Measurements from ENCODE around the gene FARSA. TPM values are rescaled to one million over a fixed set of nuclear protein-coding genes. Genes with fewer than 3 reads are reported as not detected.

Gene FARSA
- total RNA-seq, 1 donor = 47.8 TPM

DNA sequence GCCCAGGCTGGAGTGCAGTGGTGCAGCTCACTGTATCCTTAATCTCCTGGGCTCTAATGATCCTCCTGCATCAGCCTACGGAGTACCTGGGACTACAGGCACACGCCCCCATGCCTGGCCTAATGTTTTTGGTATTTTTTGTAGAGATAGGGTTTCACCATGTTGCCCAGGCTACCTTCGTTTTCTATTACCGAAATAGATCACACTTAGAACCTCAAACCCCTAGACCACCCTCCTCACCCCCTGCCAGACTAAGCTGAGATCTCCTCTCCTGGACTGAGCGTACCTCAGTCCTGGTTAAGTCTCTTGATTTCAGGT lies 46.9 kb downstream of the FARSA start:
- Histone ChIP-seq H3K4me3 (ENCODE audit: insufficient read depth, low read length) (no peak overlapping the region), H2AFZ (ENCODE audit: low read length) (no peak overlapping the region), H3K9me3 (ENCODE audit: low read depth, low read length) (peaks cover 9% of the 10 kb centered on the region), H3K27me3 (ENCODE audit: insufficient read depth, low read length) (peaks cover 26% of the 10 kb centered on the region), H4K20me1 (ENCODE audit: insufficient read depth, low read length) (peaks cover 2% of the 10 kb centered on the region), H3K36me3 (ENCODE audit: insufficient read depth, low read length) (no peaks in the 10 kb centered on the region), H3K4me2 (ENCODE audit: insufficient read depth, low read length) (no peak overlapping the region), H3K27ac (ENCODE audit: low read depth, low read length) (no peak overlapping the region), H3K79me2 (ENCODE audit: insufficient read depth, low read length) (peaks cover 6% of the 10 kb centered on the region), H3K4me1 (ENCODE audit: insufficient read depth, low read length) (peaks cover 8% of the 10 kb centered on the region)
- no peak for DNase-seq (ENCODE audit: insufficient read length, low spot score, missing footprints)
- TF ChIP-seq, protein P1, sequence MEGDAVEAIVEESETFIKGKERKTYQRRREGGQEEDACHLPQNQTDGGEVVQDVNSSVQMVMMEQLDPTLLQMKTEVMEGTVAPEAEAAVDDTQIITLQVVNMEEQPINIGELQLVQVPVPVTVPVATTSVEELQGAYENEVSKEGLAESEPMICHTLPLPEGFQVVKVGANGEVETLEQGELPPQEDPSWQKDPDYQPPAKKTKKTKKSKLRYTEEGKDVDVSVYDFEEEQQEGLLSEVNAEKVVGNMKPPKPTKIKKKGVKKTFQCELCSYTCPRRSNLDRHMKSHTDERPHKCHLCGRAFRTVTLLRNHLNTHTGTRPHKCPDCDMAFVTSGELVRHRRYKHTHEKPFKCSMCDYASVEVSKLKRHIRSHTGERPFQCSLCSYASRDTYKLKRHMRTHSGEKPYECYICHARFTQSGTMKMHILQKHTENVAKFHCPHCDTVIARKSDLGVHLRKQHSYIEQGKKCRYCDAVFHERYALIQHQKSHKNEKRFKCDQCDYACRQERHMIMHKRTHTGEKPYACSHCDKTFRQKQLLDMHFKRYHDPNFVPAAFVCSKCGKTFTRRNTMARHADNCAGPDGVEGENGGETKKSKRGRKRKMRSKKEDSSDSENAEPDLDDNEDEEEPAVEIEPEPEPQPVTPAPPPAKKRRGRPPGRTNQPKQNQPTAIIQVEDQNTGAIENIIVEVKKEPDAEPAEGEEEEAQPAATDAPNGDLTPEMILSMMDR (IDR thresholded peaks at IDR 0.05; ENCODE audit: extremely low read depth, low read depth, low read length) = no peak

DNA sequence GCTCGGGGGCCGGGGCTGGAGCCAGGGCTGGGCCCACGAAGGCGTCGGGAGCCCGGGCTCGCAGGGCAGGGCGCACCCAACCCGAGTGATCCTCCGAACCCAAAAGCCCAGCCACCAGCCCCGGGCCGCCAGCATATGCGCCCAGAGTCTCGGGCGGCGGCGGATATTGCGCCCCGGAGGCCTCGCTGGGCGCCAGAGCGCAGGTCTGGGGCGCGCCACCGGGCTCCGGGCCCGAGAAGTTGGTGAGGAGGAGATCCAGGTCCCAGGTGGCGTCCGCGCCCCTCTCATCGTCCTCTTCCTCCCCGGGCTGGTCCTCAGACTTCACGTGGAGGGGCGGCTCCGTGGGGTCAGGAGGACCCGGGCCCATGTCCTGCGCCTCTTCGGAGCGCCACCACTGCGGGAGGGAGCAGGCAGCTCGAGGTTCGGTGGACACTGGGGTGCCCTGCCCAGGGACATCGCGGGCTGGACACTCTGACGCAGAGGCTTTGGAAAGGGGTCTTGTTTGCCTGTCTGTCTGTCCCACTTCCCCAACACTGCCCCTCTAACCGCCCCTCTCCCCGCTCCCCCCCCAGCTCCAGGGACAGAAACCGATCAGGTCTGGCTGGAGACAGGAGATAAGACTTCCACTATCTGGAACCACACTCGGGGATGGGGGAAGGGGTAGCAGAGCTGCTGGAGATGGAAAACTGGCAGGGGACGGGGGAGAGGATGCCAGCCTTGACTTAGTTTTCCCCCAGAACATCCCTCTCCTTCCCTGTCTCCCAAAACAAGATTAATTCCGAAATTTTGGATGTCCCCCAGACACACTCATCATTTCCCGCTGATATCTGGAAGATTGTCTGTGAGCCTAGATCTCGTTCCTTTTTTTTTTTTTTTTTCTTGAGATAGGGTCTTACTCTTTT lies 47.5 kb downstream of the FARSA start:
- no peaks in the 10 kb centered on the region for H3K79me2 ChIP-seq (ENCODE audit: insufficient read depth, low read length)
- H3K4me2 ChIP-seq (ENCODE audit: insufficient read depth, low read length) = peak overlapping the region; percentile 54
- DNase-seq (ENCODE audit: insufficient read length, low spot score, missing footprints) = peak; percentile 78
- H4K20me1 ChIP-seq (ENCODE audit: insufficient read depth, low read length) = no peaks in the 10 kb centered on the region
- H3K9me3 ChIP-seq (ENCODE audit: low read depth, low read length) = peaks cover 9% of the 10 kb centered on the region
- H3K4me3 ChIP-seq (ENCODE audit: insufficient read depth, low read length) = peak overlapping the region; percentile 48
- TF ChIP-seq, protein P1 (IDR thresholded peaks at IDR 0.05; ENCODE audit: extremely low read depth, low read depth, low read length) = no peak
- H3K27me3 ChIP-seq (ENCODE audit: insufficient read depth, low read length) = peaks cover 26% of the 10 kb centered on the region
- no peaks in the 10 kb centered on the region for H3K36me3 ChIP-seq (ENCODE audit: insufficient read depth, low read length)
- H2AFZ ChIP-seq (ENCODE audit: low read length) = no peak overlapping the region
- peaks cover 4% of the 10 kb centered on the region for H3K4me1 ChIP-seq (ENCODE audit: insufficient read depth, low read length)
- H3K27ac ChIP-seq (ENCODE audit: low read depth, low read length) = no peak overlapping the region

DNA sequence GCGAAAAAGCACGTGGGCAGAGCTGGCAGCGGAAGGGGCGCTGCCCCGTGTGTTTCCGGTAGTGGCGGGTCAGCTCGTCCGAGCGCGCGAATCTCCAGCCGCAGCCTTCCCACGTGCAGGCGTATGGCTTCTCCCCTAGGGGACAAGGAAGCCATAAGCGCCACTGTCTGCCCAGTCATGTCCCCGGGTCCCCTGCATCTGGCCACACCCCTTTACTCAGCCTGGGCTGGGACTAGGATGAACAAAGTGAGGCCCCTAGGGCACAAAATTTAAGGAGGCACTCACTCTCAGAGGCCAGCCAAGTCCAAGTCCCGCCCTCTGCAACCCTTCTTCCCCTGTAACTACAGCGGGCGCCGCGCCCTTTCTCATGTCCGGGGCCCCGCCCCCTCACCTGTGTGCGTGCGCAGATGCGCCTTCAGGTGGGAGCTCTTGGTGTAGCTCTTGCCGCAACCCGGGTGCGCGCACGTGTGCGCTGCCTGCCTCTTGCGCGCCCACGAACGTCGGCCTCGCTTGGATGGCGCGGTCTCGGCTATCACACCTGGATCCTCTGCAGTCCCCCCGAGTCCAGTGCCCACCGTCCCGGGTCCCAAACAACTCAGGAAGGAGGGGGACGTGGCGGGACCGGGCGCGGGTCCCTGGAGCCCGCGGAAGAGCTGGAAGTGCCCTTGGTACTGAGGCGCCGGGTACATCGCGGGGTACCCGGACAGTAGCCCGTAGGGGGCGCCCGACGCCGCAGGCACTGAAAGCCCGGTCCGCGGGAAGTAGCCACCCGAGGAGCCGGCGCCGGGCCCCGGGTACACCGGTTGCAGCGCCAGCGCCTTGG lies 48.4 kb downstream of the FARSA start:
- no peak overlapping the region for H3K27ac ChIP-seq (ENCODE audit: low read depth, low read length)
- H4K20me1 ChIP-seq (ENCODE audit: insufficient read depth, low read length) = no peaks in the 10 kb centered on the region
- peak overlapping the region; percentile 54 for H3K4me2 ChIP-seq (ENCODE audit: insufficient read depth, low read length)
- H3K36me3 ChIP-seq (ENCODE audit: insufficient read depth, low read length) = no peaks in the 10 kb centered on the region
- peaks cover 9% of the 10 kb centered on the region for H3K9me3 ChIP-seq (ENCODE audit: low read depth, low read length)
- H3K79me2 ChIP-seq (ENCODE audit: insufficient read depth, low read length) = no peaks in the 10 kb centered on the region
- H3K4me1 ChIP-seq (ENCODE audit: insufficient read depth, low read length) = peaks cover 6% of the 10 kb centered on the region
- DNase-seq (ENCODE audit: insufficient read length, low spot score, missing footprints) = peak; percentile 95
- peaks cover 26% of the 10 kb centered on the region for H3K27me3 ChIP-seq (ENCODE audit: insufficient read depth, low read length)
- TF ChIP-seq, protein P1 (IDR thresholded peaks at IDR 0.05; ENCODE audit: extremely low read depth, low read depth, low read length) = peak; percentile 43
- H2AFZ ChIP-seq (ENCODE audit: low read length) = no peak overlapping the region
- H3K4me3 ChIP-seq (ENCODE audit: insufficient read depth, low read length) = peak overlapping the region; percentile 48

DNA sequence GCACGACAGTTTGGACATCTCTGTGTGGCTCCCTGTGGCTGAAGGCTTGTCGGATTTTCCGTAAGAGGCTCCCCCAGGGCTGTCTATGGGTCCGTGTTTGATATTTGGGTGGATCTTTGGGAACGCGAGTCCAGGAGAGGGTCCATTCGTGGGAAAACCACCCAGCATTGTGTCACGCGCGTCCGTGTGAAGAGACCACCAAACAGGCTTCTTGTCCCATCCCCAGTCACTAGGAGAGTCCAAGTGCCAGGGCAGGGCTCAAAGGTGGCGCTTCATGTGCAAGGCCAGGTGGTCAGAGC lies 48.9 kb downstream of the FARSA start:
- peak; percentile 39 for DNase-seq (ENCODE audit: insufficient read length, low spot score, missing footprints)
- TF ChIP-seq, protein P1 (IDR thresholded peaks at IDR 0.05; ENCODE audit: extremely low read depth, low read depth, low read length) = no peak
- Histone ChIP-seq H3K27me3 (ENCODE audit: insufficient read depth, low read length) (peaks cover 26% of the 10 kb centered on the region), H4K20me1 (ENCODE audit: insufficient read depth, low read length) (no peaks in the 10 kb centered on the region), H3K36me3 (ENCODE audit: insufficient read depth, low read length) (no peaks in the 10 kb centered on the region), H2AFZ (ENCODE audit: low read length) (no peak overlapping the region), H3K4me1 (ENCODE audit: insufficient read depth, low read length) (peaks cover 6% of the 10 kb centered on the region), H3K79me2 (ENCODE audit: insufficient read depth, low read length) (no peaks in the 10 kb centered on the region), H3K4me3 (ENCODE audit: insufficient read depth, low read length) (no peak overlapping the region), H3K27ac (ENCODE audit: low read depth, low read length) (no peak overlapping the region), H3K9me3 (ENCODE audit: low read depth, low read length) (peaks cover 9% of the 10 kb centered on the region), H3K4me2 (ENCODE audit: insufficient read depth, low read length) (no peak overlapping the region)

Data from osteoblast (primary cell).